Suprapubic skin (tissue), 3 donors: ENCODE data around the gene TRIM63.

Source experiments
- CTCF ChIP-seq, 2 donors: fragments of 200-600 bp in 1 of 2; fragments of 450-650 bp in 1 of 2; sonication (generic) in 1 of 2; IDR thresholded peaks; one replicate each; pipeline ENCODE4 v1.5.1; 2016 to 2019; ENCODE audit warnings: antibody characterized with exemption in 2 of 2, mild to moderate bottlenecking in 1 of 2, moderate library complexity in 1 of 2
- EP300 ChIP-seq: sonication (generic); formaldehyde crosslinking; IDR thresholded peaks from one replicate; pipeline ENCODE4 v1.6.1; 2017; ENCODE audit warnings: antibody characterized with exemption
- POLR2A ChIP-seq, 2 donors: fragments of 450-650 bp; IDR thresholded peaks; one replicate each; pipeline ENCODE4 v1.6.1; 2017; ENCODE audit warnings: antibody characterized with exemption in 2 of 2, mild to moderate bottlenecking in 2 of 2, moderate library complexity in 2 of 2

GRCh38 chr1:26035959-26036755 lies 31.3 kb downstream of the TRIM63 start:
- TF ChIP-seq CTCF (IDR thresholded peaks at IDR 0.05): peak; percentile 99 to 100
- no peak for TF ChIP-seq EP300
- TF ChIP-seq POLR2A (IDR thresholded peaks at IDR 0.05): no peak
